ENCODE measurements around the gene ZNF821.

The ZNF821 gene

DNA sequence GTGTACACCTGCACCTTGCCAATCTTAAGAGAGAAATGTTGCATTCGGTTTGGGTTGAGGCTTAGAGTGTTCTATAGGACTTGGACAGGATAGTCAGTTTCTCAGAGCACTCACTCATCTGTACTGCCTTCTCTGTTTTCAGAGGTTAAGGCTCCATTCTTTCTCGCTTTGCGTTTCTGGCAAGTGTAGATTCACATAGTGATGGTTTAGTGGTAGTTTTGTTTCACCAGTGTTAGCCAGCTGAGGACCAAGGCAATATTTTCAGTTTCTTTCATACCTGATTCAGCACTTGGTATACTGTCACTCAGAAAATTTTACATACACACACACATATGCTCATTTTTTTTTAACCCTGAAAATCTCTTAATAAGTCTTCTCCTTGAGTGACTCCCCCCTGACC is 36.9 kb downstream of the ZNF821 start:
- peak overlapping the region; percentile 98 for H3K4me3 ChIP-seq (ENCODE audit: low read depth, low read length)
- TF ChIP-seq, protein P1, sequence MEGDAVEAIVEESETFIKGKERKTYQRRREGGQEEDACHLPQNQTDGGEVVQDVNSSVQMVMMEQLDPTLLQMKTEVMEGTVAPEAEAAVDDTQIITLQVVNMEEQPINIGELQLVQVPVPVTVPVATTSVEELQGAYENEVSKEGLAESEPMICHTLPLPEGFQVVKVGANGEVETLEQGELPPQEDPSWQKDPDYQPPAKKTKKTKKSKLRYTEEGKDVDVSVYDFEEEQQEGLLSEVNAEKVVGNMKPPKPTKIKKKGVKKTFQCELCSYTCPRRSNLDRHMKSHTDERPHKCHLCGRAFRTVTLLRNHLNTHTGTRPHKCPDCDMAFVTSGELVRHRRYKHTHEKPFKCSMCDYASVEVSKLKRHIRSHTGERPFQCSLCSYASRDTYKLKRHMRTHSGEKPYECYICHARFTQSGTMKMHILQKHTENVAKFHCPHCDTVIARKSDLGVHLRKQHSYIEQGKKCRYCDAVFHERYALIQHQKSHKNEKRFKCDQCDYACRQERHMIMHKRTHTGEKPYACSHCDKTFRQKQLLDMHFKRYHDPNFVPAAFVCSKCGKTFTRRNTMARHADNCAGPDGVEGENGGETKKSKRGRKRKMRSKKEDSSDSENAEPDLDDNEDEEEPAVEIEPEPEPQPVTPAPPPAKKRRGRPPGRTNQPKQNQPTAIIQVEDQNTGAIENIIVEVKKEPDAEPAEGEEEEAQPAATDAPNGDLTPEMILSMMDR (IDR thresholded peaks at IDR 0.05; ENCODE audit: low read depth, low read length, missing control alignments): no peak
- in situ Hi-C loops (cut with HindIII; ENCODE audit: low sequenced_read_pairs): loop anchor here (5.0 kb wide), 1 partner anchor 60 kb away; no protein-coding TSS in a partner anchor
- DNase-seq (ENCODE audit: low read depth): no peak

DNA sequence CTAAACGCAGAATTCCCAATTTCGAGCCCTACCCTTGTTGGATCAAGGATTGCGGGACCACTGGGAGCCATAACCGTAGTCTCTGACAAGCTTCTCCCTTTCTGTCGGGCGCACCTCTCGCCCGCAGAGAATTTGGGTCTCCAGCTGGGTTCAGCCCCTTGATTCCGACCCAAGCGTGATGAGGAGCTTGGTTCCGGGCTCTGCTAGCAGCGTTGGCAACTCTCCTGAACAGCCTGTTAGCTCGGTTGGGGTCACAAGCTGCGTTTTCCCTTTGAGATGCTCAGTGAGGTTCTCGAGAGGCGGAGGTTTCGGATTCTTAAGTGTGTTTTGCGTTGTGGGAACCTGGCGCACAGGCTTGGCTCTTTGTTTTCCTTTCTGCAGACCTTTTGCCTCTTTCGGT is 37.6 kb downstream of the ZNF821 start:
- in situ Hi-C loops (cut with HindIII; ENCODE audit: low sequenced_read_pairs): loop anchor here (5.0 kb wide), 1 partner anchor 59 kb away; no protein-coding TSS in a partner anchor
- DNase-seq (ENCODE audit: low read depth): no peak
- peak overlapping the region; percentile 98 for H3K4me3 ChIP-seq (ENCODE audit: low read depth, low read length)
- TF ChIP-seq, protein P1 (IDR thresholded peaks at IDR 0.05; ENCODE audit: low read depth, low read length, missing control alignments): no peak

DNA sequence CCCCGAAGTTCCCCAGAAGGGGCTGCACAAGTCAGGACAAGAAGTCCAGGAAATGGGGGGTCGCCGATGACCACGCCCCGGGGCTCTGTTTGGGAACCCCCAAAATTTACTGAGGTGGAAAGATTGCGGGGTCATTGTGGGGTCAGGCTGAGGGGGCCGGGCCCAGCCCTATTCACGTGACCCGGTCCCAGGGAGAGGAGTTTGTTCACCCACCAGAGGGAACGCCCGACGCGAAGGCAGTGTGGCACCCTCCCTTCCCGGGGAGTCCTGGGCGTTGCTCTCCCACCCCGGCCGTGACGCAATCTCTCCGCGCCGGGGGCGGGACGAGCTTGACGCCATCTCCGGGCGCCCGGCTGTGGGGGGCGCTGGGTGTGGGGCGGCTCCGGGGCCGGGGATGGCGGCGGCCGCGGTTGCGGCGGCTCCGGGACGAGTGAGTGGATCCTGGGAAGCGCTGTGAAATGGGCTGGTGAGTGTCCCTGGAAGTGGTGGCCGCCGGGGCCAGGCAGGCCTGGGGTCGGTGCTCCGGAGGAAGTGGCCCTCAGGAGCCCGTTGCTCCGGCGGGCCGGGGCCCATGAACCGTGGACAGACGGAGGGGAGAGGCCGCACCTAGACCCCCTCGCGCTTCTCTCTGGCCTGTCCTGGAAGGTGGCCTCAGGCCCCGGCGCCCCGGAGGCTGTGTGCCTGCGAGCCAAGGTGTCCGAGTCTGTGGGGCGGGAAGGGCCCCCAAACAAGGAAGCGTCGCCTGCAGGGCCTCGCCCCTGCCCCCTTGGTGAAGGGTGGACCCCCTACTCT is 38.1 kb downstream of the ZNF821 start, which contains the start of gene ATXN1L:
Gene ATXN1L, plus strand, starts transcription at position 338 of the 792 bp plus-strand sequence. CDS start 3,765 bp downstream, outside the sequence.
- TF ChIP-seq, protein P1 (IDR thresholded peaks at IDR 0.05; ENCODE audit: low read depth, low read length, missing control alignments): no peak

DNA sequence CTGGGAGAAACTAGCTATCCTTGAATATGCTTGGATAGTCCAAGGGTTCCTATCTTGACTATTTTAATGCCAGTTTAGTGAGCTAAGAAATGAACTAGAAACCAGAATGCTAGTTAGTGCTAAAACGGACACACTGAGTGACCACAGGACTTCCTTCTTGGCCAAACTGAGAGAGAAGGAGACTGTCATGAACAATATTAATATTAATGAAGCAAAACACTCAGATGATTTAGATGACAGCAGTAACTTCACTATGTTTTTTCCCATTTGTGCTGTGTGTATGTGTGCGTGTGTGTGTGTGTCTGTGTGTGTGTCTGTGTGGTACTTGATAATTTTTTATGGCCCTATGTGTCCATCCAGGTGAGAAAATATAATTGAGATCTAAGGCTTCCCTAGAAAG is 40.4 kb downstream of the ZNF821 start:
- no peak overlapping the region for H3K4me3 ChIP-seq (ENCODE audit: low read depth, low read length)
- in situ Hi-C loops (cut with HindIII; ENCODE audit: low sequenced_read_pairs): no loop called here
- TF ChIP-seq, protein P1 (IDR thresholded peaks at IDR 0.05; ENCODE audit: low read depth, low read length, missing control alignments): no peak
- no peak for DNase-seq (ENCODE audit: low read depth)

More for the DNA sequence above, 38.1 kb downstream of the ZNF821 start, which contains the start of gene ATXN1L:
- in situ Hi-C loops (cut with HindIII; ENCODE audit: low sequenced_read_pairs): loop anchor here (5.0 kb wide), 1 partner anchor 59 kb away; no protein-coding TSS in a partner anchor
- peak; percentile 71 for DNase-seq (ENCODE audit: low read depth)
- H3K4me3 ChIP-seq (ENCODE audit: low read depth, low read length): peak within 1 kb of the TSS; percentile 98

DNA sequence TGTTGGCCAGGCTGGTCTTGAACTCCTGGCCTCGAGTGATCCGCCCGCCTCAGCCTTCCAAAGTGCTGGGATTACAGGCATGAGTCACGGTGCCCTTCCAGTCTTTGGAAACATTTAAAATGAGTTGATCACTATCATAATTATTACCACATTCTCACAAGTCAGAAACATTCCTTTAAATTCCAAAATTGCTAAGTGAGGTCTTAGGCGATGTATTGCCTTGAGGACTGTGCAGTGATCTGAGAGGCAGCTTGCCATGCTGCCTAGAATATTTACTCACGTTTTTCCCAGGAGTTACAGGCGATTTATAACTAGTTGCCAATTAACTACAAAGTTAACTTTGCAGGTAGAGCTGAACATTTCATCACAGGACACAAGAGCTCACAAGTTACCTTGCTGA is 43.9 kb downstream of the ZNF821 start:
- in situ Hi-C loops (cut with HindIII; ENCODE audit: low sequenced_read_pairs): no loop called here
- H3K4me3 ChIP-seq (ENCODE audit: low read depth, low read length): no peak overlapping the region
- DNase-seq (ENCODE audit: low read depth): no peak
- TF ChIP-seq, protein P1 (IDR thresholded peaks at IDR 0.05; ENCODE audit: low read depth, low read length, missing control alignments): no peak

DNA sequence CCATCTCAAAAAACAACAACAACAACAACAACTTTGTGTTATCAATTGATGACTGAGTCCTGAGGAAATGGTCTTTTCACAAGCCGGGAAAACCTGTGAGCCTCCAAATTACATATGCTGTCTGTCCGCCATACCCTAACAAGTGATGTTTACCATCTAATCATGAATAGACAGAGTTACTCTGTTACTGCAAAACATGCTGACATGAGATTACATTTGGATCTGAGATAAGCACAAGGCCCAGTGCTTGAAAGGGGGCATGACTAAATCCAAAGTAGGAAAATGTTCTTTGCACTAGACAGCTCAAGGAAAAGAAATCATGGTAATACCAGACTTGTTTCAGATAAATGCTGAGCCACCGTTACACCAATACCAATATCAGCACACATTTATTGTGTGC is 46.8 kb downstream of the ZNF821 start:
- no peak for DNase-seq (ENCODE audit: low read depth)
- TF ChIP-seq, protein P1 (IDR thresholded peaks at IDR 0.05; ENCODE audit: low read depth, low read length, missing control alignments): no peak
- in situ Hi-C loops (cut with HindIII; ENCODE audit: low sequenced_read_pairs): no loop called here

More for the DNA sequence above, 46.8 kb downstream of the ZNF821 start:
- H3K4me3 ChIP-seq (ENCODE audit: low read depth, low read length): no peak overlapping the region

Data from astrocyte of the cerebellum (primary cell).